ENCODE data around the gene UPK3B. TPM values are rescaled to one million over a fixed set of nuclear protein-coding genes. Genes with fewer than 3 reads are reported as not detected.
"Not testable (repeated sequence)": the region's sequence is repeated elsewhere in the genome, so short reads cannot be mapped to it uniquely, and the experiment has no call there.

The UPK3B gene
- polyA plus RNA-seq, 3 donors = 1.2 to 2.4 (median 1.4) TPM

DNA sequence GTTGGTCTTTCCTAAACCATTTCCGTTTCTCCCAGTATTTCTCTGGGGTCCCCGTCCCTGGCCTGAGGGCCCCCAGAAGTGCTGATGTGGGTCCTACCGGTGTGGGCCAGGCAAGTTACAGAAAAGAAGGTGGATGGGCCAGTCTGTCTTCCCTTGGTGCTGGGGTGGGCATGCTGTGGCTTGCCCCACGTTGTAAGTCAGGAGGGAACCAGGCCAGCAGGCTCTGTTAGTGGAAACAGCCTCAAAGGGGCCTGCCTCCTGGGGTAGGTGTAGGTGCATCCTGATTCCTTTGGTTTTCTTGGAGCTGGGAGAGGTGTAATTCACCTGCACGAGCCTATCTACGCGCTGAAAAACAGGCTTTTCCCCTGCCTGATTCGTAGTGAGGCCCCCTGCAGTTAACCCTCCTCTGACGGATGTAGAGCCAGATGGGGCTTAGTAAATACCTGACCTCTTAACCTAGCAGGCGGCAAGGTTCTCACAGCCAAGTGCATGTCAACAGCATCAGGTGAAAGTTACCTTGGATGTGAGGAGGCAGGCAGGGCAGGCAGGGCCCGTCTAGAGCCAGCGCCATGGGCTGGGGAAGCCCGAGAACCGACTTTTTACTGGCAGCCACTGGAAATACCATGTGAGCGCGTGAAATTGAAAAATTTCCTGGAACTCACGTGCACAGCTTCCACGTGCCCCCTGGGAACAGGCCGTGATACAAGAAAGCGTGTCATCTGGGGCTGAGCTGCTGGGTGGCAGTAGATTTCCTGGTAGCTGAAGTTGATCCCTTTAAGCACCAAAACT is 24.3 kb upstream of the UPK3B start:
- not testable (repeated sequence) for DNase-seq (ENCODE audit: extremely low read depth in 1 of 11, low read depth in 9 of 11, low spot score in 4 of 11)

DNA sequence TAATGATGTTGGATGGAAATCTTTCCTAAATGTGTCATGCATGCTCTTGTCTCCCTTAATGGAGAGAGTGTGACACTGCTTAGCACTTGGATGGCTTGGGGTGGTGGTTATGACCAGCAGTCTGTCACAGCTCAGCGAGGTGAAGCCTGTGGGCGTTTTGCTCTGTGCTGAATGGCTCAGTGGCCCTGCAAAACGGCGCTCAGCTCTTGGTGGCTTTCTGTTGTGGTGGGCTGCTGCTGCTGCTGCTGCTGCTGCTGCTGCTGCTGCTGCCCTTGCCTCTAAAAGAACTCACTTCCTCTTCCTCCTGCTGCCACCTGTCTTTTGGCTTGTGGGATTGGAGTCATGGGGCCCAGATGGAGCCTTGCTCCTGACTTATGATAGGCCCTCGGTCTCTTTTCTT is 23.7 kb upstream of the UPK3B start:
- DNase-seq (ENCODE audit: extremely low read depth in 1 of 11, low read depth in 9 of 11, low spot score in 4 of 11) = not testable (repeated sequence)

DNA sequence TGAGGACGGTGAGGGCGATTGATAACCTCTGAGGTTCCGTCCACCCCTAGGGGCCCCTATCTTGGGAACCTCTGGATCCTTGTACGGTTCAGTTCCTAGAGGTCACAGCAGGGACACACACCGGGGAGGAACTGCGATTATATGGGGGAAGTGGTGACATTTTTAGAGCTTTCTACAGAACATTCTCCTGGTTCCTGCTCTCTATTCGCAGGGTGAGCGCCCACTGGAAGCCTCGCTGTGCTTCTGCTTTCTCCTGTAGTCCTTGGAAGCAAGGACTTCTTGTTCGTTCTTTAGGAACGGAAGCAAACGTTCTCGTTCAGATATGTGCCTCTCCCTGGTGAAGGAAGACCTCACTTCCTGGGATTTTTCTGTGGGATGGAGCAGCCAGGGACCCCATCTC is 22.4 kb upstream of the UPK3B start:
- DNase-seq (ENCODE audit: extremely low read depth in 1 of 11, low read depth in 9 of 11, low spot score in 4 of 11) = not testable (repeated sequence)

DNA sequence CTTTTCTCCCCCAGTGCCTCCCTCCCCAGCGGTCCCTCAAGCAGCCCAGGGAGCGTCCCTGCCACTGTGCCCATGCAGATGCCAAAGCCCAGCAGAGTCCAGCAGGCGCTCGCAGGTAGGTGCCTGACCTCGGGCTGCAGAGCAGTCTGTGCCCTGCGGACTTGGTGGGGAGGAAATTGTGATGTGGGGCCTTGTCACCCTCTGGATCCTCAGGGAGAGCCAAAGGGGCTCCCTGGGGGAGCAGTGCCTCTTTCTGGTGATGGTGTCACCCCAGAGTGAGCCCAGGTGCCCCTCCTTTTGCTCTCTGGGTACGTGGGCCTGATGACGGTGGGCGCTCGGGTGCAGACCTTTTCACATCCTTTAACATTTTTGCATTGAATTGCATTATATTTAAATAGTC is 18.2 kb upstream of the UPK3B start:
- DNase-seq (ENCODE audit: extremely low read depth in 1 of 11, low read depth in 9 of 11, low spot score in 4 of 11) = not testable (repeated sequence)

DNA sequence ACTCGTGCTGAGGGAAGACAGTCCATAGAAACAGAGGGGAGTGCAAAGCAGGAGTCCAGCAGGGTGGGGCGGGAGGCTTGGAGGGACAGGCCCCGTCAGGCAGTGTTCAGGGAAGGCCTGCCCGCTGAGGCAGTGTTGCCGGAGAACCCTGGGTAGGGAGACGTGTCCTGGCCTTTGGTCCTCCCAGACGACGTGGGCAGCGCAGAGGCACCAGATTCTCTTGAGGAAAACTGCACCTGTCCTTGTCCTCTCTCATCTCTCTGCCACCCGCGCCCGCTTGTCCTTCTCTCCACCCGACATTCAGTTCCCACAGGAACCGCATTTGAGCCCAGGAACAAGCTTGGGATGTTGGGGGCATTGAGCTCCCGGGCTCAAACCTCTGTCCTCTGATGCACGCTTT is 14.6 kb upstream of the UPK3B start:
- DNase-seq (ENCODE audit: extremely low read depth in 1 of 11, low read depth in 9 of 11, low spot score in 4 of 11) = not testable (repeated sequence)

DNA sequence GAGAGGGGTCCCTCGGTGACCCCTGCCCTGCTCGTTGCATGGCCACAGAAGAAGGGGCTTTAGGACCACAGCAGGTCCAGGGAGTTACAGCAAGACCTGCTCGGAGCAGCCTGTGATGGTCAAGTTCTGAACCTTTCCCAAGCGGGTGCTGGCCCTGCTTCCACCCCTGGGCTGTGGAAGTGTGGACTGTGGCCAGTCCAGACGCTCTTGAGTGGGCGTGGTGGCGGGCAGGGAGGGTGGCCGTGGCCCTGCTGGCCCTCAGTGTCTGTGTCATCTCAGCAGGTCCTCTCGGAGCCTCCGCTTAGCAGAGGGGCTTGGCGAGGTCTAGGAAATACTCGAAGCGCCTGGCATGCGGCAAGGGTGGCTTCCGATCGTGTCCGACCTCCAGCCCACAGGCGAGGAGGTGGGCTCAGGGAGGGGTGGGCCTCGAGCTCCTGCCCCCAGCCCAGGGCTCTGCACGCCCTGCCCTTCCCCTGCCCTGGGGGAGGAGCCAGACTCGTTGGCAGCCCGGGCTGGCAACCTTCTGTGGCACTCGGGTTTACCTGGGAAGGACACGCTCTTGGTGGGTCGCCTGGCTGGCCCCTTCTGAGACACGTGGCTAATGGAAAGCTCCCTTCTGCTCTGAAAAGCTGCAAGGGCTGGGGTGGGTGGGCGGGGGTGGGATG is 12.3 kb upstream of the UPK3B start:
- DNase-seq (ENCODE audit: extremely low read depth in 1 of 11, low read depth in 9 of 11, low spot score in 4 of 11) = not testable (repeated sequence)

DNA sequence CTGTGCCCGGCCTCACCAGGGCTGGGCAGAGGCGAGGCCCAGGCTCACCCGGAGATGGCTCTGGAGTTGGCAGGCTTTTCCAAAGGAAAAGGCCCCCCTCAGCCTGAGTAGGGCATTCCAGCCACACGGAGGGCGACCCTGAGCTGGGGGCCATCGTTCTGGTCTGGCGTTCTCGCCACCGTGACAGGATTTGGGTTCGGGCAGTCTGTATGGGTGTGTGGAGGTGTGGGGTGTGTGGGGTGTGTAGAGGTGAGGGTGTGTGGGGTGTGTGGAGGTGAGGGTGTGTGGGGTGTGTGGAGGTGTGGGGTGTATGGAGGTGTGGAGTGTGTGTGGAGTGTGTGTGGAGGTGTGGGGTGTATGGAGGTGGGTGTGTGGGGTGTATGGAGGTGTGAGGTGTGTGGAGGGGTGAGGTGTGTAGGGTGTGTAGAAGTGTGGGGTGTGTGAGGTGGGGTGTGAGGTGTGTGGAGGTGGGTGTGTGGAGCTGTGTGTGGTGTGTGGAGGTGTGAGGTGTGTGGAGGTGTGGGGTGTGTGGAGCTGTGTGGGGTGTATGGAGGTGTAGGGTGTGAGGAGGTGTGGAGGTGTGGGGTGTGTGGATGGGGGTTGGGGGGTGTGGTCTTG is 11.7 kb upstream of the UPK3B start:
- DNase-seq (ENCODE audit: extremely low read depth in 1 of 11, low read depth in 9 of 11, low spot score in 4 of 11) = not testable (repeated sequence)

DNA sequence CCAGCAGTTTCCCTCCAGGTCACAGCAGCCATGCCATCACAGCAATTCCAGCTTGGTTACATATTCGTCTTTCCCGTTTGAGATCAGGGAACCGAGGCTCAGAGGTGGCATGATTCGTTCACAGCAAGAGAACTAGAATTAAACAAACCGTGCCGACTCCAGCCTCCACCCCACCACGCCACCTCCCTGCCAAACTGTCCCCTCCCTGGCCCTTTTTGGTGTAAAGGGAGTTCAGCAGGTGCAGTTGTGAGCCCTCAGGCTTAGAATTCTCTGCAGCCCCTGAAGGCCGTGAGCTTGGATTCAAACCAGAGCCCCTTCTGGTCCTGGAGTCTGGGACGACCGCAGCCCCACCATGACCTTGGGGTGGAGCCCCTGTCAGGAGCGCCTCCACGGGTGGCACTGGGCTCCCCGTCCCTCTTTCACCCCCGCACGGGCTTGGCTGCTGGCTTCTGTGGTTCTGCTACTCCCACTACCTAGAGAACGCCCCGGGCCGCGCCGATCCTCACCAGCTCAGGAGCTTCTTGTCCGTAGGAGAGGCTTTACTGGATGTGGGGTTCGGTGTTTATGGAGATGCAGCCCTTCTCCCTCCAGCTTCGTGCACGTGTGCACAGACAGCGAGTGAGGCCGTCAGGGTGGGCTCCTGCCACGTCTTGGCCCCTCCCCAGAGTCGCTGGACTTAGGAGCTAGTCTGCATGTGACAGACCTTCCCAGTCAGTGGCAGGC is 11.0 kb upstream of the UPK3B start:
- DNase-seq (ENCODE audit: extremely low read depth in 1 of 11, low read depth in 9 of 11, low spot score in 4 of 11) = not testable (repeated sequence)

DNA sequence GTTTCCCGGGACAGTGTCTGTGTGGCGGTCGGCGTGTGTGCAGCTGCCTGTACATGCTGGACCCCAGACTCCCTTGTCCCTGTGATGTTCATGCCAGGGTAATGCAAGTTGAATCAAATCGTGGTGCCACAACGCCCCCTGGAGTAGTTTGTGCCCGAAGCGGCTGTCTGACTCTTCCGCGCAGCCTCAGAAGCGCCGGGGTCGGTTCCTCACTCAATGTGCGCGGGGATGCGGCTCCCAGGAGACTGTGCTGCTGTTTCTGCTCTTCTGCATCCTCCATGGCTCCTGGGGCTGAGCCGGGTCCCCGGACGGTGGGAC is 10.5 kb upstream of the UPK3B start:
- DNase-seq (ENCODE audit: extremely low read depth in 1 of 11, low read depth in 9 of 11, low spot score in 4 of 11) = not testable (repeated sequence)

DNA sequence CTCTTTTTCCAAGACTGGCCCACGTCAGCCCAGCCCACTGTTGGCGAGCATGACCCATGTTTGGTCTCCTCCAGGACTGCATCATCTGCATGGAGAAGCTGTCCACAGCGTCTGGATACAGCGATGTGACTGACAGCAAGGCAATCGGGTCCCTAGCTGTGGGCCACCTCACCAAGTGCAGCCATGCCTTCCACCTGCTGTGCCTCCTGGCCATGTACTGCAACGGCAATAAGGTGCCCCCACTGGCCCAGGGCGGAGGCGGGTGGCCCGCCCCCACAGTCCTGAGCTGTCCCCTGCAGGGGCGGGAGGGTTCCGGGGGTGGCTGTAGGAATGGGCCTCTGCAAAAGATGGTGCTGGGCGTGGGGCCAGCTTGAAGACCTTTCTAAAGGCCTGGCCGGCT is 8.1 kb upstream of the UPK3B start:
- DNase-seq (ENCODE audit: extremely low read depth in 1 of 11, low read depth in 9 of 11, low spot score in 4 of 11) = not testable (repeated sequence)

DNA sequence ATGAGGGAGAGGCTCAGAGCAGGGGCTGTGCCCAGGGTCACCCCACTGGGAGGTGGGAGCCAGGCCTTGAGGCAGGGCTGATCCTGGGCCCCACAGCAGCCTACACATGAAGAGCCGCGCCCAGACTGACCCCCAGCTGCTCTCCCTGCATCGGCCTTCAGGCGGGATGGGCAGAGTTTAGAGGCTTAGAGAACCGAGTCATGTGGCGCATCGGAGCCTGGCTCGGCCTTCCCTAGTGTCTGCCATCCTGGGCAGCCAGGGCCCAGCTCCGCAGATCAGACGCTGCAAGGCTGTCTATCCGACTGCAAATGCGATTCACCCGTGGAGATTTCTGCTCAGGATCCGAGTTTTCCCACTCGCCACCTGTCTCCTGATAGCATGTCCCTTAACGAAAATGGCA is 7.5 kb upstream of the UPK3B start:
- DNase-seq (ENCODE audit: extremely low read depth in 1 of 11, low read depth in 9 of 11, low spot score in 4 of 11) = not testable (repeated sequence)

DNA sequence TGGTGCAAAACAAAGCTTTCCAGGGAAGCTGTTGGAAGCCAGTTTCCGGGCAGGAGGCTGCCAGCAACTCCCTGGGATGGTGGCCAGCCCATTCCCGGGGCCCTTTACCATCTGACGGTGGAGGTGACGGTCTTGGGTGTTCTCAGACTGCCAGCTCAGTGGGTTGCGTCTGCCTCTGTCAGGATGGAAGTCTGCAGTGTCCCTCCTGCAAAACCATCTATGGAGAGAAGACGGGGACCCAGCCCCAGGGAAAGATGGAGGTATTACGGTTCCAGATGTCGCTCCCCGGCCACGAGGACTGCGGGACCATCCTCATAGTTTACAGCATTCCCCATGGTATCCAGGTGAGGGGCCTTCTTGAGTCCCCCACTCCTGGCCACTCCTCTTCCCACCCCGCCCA is 7.1 kb upstream of the UPK3B start:
- not testable (repeated sequence) for DNase-seq (ENCODE audit: extremely low read depth in 1 of 11, low read depth in 9 of 11, low spot score in 4 of 11)

DNA sequence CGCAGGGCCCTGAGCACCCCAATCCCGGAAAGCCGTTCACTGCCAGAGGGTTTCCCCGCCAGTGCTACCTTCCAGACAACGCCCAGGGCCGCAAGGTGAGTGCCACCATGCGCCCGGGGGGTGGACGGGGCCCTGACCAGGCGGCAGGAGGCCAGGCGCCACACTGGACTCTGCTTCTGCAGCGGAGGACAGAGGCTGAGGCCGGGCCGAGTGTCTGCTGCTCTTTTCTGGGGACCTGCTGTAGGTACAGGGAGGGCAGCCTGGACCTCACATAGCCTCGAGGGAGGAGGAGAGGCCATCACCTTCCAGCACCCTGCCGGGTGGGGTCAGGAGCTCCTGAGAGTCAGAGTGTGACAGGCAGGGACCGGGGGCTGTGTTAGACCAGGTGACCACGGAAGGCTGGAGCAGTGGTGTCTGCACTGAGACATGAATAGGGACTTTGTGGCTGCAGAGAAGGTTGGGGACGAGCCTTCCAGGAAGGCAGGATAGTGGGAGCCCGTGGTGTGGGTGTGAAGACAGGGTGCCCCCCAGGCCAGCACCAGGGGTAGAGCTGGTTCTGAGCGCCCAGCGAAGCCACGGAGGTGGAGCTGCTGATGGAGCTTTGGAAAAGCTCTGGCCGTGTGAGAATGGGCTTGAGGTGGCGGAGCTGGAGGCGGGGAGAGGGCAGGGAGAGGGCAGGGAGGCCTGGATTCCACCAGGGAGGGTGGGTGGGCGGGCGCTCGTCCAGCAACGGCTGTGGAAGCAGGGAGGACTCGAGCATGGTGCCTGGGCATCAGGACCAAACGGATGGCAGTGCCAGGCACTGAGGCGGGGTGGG is 5.8 kb upstream of the UPK3B start:
- DNase-seq (ENCODE audit: extremely low read depth in 1 of 11, low read depth in 9 of 11, low spot score in 4 of 11) = not testable (repeated sequence)

DNA sequence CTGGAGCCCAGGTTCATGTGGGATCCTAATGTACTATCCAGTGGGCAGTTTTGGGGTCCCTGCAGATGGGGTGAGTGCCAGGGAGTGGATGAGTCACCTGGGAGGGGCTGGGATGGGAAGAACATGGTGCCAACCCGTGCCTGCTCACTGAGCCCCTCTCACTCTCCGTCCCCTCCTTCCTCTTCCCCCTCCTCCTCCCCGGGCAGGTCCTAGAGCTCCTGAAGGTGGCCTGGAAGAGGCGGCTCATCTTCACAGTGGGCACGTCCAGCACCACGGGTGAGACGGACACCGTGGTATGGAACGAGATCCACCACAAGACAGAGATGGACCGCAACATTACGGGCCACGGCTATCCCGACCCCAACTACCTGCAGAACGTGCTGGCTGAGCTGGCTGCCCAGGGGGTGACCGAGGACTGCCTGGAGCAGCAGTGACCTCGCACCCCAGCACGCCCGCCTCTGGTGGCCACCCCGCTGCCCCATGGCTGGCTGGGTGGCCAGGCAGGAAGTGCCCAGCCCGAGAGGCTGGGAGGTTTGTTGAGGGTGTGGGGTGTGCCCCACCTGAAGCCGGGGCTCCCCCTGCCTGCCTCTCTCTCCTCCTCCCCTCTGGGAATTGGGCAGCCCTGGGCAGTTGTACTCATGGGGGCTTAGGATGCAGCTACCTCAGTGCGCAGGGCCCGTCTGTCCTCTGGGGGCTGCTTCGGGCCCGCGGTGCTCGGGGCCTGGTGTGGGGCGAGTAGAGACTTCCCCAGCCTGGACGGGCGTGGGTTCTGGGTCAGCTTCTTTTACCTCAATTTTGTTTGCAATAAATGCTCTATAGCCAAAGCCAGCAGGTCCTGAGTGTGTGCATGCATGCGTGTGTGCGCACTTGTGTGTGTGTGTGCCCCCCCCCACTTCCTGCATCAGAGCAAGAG is 4.9 kb upstream of the UPK3B start:
- no peak for DNase-seq (ENCODE audit: extremely low read depth in 1 of 11, low read depth in 9 of 11, low spot score in 4 of 11)

DNA sequence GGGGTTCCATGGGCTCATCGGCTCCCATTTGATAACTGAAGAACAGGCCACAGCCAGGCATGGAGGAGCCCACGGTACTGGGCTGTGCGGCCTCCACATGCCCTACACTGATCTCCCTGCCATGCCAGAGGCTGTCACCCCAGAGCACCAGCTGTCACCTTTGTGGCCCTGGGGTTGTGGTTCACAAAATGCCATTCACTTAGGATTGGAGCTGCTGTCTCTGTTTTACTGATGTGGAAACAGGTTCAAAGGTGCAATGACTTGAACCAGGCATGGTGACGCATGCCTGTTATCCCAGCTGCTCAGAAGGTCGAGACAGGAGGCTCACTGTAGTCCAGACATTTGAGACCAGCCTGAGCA is 4.3 kb upstream of the UPK3B start:
- no peak for DNase-seq (ENCODE audit: extremely low read depth in 1 of 11, low read depth in 9 of 11, low spot score in 4 of 11)

DNA sequence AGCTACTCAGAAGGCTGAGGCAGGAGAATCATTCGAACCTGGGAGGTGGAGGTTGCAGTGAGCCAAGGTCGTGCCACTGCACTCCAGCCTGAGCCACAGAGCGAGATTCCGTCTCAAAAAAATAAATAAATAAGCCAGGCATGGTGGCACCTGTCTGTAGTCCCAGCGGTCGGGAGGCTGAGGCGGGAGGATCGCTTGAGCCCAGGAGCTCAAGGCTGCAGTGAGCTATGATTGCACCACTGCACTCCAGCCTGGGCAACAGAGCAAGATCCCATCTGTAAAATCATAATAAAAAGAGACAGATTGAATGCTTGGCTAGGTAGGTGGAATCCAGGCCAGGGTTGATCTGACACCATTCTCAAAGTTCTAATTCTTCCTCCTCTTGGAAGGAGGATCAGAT is 3.7 kb upstream of the UPK3B start:
- not testable (repeated sequence) for DNase-seq (ENCODE audit: extremely low read depth in 1 of 11, low read depth in 9 of 11, low spot score in 4 of 11)

DNA sequence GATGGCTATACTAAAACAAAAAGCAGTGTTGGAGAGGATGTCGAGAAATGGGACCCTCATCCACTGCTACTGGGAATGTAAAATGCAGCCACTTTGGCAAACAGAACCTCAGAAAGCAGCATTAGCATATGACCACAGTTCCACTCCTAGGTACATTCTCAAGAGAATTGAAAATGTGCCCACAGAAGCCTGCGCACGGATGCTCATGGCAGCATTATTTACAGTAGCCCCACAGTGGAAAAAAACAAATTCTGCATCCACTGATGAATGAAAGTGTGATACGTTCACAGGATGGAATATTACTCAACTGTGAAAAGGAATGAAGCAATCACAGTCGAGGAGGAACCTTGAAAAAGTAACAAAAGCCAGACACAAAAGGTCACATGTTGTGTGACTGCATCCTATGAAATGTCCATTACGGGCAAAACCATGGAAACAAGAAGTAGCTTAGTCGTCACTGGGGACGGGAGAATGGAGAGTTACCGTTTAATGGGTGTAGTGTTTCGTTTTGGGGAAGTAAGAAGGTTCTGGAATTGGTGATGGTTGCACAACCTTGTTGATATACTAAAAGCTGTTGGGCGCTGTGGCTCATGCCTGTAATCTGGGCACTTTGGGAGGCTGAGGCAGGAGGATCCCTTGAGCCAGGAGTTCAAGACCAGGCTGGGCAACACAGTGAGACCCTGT is 2.5 kb upstream of the UPK3B start:
- no peak for DNase-seq (ENCODE audit: extremely low read depth in 1 of 11, low read depth in 9 of 11, low spot score in 4 of 11)

Data from renal cortex interstitium (tissue), 11 donors.